GM18867 (cell line): ENCODE results near the gene CFAP97D1.

Experiments
- ATAC-seq: cut with Tn5 transposase; IDR thresholded peaks from one replicate; pipeline ENCODE4 v1.9.1; 2021; ENCODE audit warnings: mild to moderate bottlenecking, moderate library complexity; ENCODE audit not compliant: unreplicated experiment

CFAP97D1 gene

GRCh38 chr17:43780135-43780534 lies at the start of gene CFAP97D1:
TSS of gene CFAP97D1 (plus strand) at chr17:43780435. CDS start at chr17:43780463, 28 bp downstream.
- ATAC-seq = no peak

GRCh38 chr17:43732958-43733357 lies 47.3 kb upstream of the CFAP97D1 start:
- ATAC-seq = no peak

GRCh38 chr17:43733956-43734355 lies 46.3 kb upstream of the CFAP97D1 start:
- ATAC-seq = no peak

GRCh38 chr17:43734376-43734775 lies 45.9 kb upstream of the CFAP97D1 start:
- ATAC-seq = no peak

GRCh38 chr17:43736389-43736788 lies 43.8 kb upstream of the CFAP97D1 start:
- no peak for ATAC-seq

- ATAC-seq = no peak
Measured at GRCh38 chr17:43737722-43738121, 42.5 kb upstream of the CFAP97D1 start.

- no peak for ATAC-seq
Measured at GRCh38 chr17:43740541-43740940, 39.7 kb upstream of the CFAP97D1 start.

- ATAC-seq = no peak
Measured at GRCh38 chr17:43741636-43742035, 38.6 kb upstream of the CFAP97D1 start.

- ATAC-seq = no peak
Measured at GRCh38 chr17:43745541-43745940, 34.7 kb upstream of the CFAP97D1 start.

GRCh38 chr17:43750153-43750552 lies 30.1 kb upstream of the CFAP97D1 start:
- no peak for ATAC-seq

GRCh38 chr17:43753493-43754129 lies 26.6 kb upstream of the CFAP97D1 start:
- no peak for ATAC-seq

- ATAC-seq = no peak
Measured at GRCh38 chr17:43754947-43755346, 25.3 kb upstream of the CFAP97D1 start.

- ATAC-seq = no peak
Measured at GRCh38 chr17:43755389-43755875, 24.8 kb upstream of the CFAP97D1 start.

GRCh38 chr17:43756201-43756600 lies 24.0 kb upstream of the CFAP97D1 start:
- no peak for ATAC-seq

GRCh38 chr17:43757171-43757660 lies 23.0 kb upstream of the CFAP97D1 start:
- no peak for ATAC-seq

GRCh38 chr17:43758086-43758485 lies 22.1 kb upstream of the CFAP97D1 start:
- ATAC-seq = no peak

GRCh38 chr17:43758497-43759174 lies 21.6 kb upstream of the CFAP97D1 start, which contains the start of gene SOST:
TSS of gene SOST (minus strand) at chr17:43758791. CDS start at chr17:43758741, 50 bp downstream.
- ATAC-seq = no peak

- ATAC-seq = no peak
Measured at GRCh38 chr17:43759836-43760235, 20.4 kb upstream of the CFAP97D1 start.

- ATAC-seq = peak; percentile 56
Measured at GRCh38 chr17:43760254-43760852, 19.9 kb upstream of the CFAP97D1 start.

GRCh38 chr17:43766413-43767052 lies 13.7 kb upstream of the CFAP97D1 start:
- no peak for ATAC-seq

GRCh38 chr17:43767053-43767712 lies 13.1 kb upstream of the CFAP97D1 start:
- no peak for ATAC-seq
